ENCODE results near the gene CNTNAP2.
"Not testable (repeated sequence)": the region's sequence is repeated elsewhere in the genome, so short reads cannot be mapped to it uniquely, and the experiment has no call there.

CNTNAP2 gene

DNA sequence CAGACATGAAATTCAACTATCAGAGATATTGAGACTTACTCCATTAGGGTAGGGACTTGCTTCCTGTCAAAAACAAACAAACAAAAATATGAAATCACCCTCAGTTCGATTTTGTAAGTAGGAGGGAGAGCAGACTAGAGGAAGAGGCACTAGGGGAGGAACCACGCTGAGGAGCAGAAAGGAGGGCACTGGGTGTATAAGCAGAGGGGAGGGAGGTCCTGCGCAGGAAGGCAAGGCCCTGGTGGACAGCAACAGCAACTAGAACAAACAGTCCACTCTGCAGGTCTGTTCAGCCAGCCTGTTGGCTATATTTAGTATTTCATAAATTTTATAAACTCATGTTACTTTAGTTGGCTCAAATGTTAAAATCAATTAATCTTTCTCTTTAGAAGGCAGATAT lies 1536.9 kb downstream of the CNTNAP2 start:
- DNase-seq (ENCODE audit: insufficient read length, low spot score) (no peak), FAIRE-seq (no peak)

DNA sequence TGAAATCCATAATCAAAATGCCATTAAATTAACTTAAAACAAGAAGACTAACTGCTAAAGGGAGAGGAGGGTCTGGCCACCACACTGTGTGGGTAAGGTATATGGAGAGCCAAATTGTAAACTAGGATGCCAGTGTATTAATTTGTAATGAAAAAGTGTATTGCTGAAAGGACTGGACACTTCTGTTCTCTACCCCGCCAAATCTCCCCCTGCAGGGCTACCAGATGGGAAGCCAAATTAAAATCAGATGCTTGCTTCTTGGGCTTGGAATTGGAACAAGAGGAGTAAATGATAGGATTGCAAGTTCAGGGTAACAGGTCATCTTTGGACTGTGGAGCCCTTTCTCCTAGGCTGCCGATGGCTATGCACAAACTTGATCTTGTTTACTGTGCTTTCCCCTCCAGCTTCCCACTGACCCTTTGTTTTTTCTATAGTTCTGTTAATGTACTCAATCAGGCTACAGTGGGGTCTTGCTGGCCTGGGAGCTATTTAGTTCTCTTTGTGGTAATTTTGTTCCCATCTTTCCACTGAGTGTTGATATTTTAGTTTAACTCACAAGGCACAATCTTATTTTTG lies 1541.9 kb downstream of the CNTNAP2 start:
- FAIRE-seq (no peak), DNase-seq (ENCODE audit: insufficient read length, low spot score) (no peak)

DNA sequence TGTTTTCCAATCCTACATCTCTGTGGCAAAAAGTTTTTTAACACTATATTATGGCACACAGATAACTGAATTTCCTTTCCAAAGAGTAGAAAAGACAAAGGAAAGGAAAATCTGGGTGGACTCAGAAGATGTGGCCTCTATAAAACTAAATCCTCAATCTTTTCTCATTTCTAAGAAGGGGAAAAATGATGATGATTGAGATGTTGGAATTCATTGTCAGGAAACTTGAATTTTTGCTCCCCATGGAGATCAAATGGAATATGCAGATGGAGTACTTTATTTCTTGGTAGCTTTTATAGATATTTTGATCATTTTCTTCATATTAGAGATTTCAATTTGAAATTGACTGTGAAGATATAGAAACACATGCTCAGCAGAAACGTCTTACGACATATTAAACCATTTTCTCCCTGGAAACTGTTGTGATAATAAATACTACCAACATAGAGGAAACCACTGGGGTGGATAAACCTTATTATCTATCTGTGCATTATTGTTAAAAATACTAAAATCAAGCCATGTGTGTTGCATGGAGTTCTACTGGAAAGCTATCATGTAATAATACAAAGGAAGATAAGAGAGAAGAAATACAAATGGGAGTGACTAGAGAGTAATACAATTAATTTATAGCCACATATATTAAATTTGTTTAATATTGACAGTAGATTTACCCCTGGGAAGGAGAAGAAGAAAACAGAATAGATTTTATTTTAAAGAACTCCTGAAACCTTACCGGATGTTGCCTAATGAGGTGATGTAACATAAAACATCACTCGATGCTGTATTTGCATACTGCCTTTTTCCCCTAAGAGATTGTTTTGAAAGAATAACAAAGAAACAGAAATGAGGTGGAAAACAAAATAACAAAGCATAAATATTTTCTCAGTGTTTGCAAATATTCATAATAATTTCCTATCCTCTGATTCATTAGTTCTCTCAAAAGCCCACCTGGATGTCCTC lies 1542.7 kb downstream of the CNTNAP2 start:
- FAIRE-seq (no peak), DNase-seq (ENCODE audit: insufficient read length, low spot score) (no peak)

DNA sequence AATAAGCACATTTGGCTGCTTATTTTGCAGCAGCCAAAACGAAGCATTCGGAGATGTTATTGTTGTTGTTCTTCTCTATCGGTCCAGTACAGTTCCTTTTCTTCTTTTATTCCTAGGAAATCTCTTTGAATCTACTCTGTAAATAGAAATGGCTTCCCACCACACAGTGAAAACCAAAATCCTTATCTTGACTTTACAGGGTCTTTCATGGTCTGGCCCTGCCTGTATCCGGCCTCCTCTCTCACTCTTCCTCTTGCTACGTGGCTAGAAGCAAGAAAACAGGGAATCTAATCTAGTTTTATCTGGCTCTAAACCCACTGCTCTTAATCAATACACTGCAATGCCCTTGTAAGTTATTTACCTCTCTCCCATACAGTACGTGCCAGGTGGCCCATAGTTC lies 1547.9 kb downstream of the CNTNAP2 start:
- DNase-seq (ENCODE audit: insufficient read length, low spot score) (no peak), FAIRE-seq (no peak)

DNA sequence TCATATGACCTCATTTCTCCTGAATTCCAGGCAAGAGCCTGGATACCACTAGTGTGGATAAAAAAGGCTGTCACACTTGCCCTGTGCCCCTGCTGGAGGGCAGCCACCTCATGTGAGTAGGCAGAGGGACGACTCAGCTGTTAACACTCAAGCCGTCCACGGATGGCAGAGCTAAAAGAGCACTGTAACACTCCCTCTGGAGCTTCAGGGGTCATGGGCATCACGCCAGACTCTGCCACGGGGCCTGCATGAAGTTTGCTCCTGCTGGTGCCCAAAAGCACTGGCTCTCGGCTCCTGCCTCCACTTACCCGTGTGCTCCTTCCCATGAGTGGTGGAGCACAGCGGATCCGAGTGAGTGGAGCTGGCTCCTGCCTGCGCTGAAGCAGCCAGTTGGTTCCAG lies 1554.2 kb downstream of the CNTNAP2 start:
- FAIRE-seq: no peak
- DNase-seq (ENCODE audit: insufficient read length, low spot score): no peak

DNA sequence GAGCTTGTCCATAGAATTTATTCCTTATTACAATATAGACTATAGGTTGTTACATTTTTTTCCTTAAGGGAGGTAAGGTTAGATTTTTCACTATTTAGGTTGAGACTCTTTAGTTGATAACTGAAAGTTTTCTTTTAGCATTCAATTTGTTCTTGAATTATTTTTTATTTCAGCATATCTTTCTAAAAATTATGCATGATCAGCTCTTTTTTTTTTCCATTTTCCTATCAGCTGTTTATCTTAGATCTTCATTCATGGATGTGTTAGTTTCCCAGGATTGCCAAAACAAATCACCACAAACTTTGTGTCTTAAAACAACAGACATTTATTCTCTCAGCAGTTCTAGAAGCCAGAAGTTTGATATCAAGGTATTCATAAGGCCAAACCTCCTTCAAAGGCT lies 1558.1 kb downstream of the CNTNAP2 start:
- no peak for DNase-seq (ENCODE audit: insufficient read length, low spot score)
- no peak for FAIRE-seq

DNA sequence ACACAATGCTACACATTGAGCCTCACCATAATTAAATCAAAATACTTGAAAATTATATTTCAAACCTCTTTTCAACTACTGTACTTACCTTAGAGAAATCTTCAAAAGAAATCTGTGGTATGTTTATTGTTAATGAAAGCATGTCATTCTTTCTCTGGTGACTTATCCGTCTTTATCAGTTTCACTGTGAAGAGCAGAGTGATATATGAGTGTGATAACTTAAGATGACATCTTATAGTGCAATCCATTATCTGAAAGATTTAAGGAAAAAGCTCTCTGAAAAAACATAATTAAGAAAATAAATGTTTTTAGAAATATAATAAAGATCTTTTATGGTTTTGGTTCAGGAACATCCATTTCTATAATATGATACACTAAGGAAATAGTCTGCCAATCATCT lies 1562.3 kb downstream of the CNTNAP2 start:
- no peak for FAIRE-seq
- no peak for DNase-seq (ENCODE audit: insufficient read length, low spot score)

DNA sequence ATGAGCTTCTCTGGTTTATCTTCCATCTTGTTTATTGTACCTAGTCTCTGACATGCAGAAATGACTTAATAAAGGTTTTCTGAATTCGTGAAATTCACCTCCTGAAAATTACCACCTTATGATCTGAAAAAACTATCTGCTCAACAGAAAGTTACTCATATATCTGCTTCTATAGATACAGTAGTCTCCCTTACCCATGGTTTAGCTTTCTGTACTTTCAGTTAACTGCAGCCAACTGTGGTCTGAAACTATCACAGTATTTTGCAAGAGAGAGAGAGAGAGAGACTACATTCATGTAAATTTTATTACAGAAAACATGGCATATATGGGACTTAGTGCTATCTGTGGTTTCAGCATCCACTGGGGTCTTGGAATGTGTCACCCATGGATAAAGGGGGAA lies 1564.9 kb downstream of the CNTNAP2 start:
- FAIRE-seq: no peak
- no peak for DNase-seq (ENCODE audit: insufficient read length, low spot score)

DNA sequence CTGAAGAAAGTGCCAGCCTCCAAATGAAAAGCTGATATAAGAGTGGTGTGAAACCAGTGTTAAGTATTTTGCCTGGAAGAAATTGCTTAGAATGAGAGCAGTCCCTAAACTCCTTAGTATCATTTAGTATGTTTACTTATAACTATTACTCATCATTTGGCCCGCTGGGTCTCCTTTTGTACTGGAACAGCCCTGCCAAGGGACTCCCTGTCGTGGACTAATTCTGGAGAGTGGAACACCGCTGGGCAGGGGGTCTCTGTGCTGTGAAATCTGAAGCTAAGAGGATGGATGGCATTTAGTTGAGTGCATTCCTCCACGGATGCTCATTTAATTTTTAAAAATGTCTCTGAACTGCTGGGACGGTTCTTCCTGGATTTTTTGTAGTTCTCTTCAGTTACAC lies 1584.1 kb downstream of the CNTNAP2 start:
- DNase-seq (ENCODE audit: insufficient read length, low spot score) (no peak), FAIRE-seq (no peak)

DNA sequence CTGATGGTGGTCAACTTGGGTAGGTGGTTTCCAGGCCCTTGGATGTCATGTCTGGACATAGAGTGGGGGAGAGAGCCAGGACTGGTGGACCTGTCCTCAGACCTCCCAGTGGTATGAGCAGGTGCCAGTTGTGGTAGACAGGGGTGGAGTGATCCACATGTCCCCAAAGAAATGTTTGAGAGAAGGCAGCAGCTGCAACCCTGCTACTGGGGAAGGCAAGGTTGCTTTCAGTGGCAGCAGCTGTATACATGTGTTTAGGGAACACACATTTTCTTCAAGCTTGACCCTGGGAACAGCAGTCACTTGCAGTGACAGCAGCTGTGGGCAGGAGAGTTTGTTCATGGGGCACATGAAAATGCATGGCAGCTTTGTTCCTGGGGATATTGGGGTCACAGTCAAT lies 1591.3 kb downstream of the CNTNAP2 start:
- DNase-seq (ENCODE audit: insufficient read length, low spot score): no peak
- FAIRE-seq: no peak

DNA sequence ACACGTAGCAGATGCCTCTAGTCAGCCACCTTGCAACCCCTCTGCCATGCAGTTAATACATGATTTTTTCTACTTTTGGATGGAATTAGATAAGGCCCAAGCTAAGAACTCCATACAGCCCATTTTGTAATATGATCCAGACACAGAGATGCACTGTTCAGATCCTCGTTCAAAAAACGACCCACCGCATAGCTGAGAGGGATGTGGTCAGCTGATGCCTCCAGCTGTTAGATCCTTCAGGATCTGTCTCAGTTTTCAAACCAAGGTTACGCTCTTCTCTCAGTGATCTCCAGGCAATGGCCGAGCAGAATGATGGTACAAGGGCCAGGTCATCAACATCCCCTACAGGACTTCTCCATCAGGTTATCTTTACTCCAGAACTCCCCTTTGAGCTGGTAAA lies 1592.3 kb downstream of the CNTNAP2 start:
- FAIRE-seq (no peak), DNase-seq (ENCODE audit: insufficient read length, low spot score) (no peak)

DNA sequence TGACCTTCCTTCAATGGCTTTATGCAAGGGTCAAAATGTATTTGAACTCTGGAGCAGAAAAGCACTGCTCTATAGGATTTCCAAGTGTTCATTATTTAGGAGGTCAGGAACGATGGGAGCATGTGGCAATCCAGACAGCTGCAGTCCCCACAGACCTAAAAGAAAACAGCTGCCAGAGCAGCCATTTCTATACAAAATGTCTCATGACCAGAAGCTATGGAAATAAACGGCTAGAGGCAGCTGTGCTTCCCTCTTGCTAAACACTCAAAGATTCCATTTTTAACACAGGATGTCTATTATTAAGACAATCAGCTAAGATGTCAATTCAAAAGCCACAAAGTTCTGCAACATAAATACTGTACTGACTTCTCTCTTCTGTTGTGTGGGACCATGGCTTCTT lies 1594.8 kb downstream of the CNTNAP2 start:
- DNase-seq (ENCODE audit: insufficient read length, low spot score) (no peak), FAIRE-seq (no peak)

DNA sequence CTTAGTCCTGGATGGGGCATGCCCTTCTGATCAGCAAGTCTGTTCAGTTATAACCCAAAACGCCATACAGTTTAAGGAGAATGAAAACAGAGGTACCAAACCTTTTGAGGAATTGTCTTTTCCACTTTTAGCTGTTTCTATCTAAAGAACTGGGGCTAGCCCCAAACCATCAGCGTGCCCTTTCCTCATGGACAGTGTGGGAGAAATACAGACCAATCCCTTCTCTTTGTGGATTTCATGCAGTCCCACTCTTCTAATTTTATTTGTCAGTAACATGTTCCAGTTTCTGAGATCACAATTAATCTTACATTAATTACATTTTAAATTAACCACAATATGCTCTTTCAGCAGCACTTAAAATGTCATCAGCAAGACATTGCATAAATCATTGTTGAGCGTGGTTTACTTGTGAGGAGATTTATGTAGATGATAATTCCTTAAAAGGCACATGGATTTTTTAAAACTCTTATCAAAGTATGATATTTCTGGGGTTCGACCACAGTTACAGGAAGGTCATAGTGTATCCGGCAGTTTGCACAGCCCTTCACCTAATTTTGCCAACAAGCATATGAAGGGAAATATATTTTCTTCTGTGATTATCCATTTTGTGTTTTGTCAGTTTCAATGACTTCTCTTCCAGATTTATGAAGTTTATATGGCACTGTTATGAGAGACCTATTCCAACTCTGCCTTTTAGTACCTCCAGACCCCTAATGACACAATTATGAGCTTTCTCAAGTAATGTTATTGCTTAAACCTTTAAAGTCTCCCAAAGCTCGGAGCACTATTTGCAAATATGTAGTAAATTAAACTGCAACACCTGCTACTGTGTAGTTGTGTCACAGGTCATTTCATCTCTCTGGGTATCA lies 1605.6 kb downstream of the CNTNAP2 start:
- FAIRE-seq (no peak), DNase-seq (ENCODE audit: insufficient read length, low spot score) (no peak)

DNA sequence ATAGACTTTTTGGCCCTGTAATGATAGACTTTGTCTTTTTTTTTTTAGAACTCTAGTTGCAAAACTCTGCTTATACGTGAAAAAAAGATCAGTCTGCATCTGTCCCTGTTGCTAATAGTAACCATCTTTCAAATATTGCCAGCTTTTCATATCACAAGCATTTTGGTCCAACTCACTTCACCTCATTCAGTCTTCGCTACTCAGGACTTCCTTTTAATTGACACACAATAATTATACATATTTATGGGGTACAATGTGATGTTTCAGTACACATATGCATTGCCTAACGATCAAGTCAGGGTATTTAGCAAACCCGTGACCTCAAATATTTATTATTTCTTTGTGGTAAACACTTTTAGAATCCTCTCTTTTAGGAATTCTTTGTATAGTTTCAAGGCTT lies 1606.9 kb downstream of the CNTNAP2 start:
- no peak for FAIRE-seq
- DNase-seq (ENCODE audit: insufficient read length, low spot score): no peak

DNA sequence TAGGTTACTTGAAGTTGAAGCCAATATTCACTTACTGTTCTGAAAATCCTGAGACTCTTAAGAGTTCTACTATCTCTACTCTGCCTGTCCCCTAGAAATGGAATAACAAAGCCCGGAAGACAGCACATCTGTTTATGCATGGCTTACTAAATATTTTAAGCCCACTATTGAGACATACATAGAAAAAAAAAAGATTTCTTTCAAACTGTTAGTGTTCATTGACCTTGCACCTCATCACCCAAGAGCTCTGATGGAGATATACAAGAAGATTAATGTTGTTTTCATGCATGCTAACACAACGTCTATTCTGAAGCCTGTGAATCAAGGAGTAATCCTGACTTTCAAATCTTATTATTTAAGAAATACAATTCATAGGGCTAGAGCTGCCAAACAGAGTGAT lies 1614.7 kb downstream of the CNTNAP2 start:
- FAIRE-seq (no peak), DNase-seq (ENCODE audit: insufficient read length, low spot score) (no peak)

DNA sequence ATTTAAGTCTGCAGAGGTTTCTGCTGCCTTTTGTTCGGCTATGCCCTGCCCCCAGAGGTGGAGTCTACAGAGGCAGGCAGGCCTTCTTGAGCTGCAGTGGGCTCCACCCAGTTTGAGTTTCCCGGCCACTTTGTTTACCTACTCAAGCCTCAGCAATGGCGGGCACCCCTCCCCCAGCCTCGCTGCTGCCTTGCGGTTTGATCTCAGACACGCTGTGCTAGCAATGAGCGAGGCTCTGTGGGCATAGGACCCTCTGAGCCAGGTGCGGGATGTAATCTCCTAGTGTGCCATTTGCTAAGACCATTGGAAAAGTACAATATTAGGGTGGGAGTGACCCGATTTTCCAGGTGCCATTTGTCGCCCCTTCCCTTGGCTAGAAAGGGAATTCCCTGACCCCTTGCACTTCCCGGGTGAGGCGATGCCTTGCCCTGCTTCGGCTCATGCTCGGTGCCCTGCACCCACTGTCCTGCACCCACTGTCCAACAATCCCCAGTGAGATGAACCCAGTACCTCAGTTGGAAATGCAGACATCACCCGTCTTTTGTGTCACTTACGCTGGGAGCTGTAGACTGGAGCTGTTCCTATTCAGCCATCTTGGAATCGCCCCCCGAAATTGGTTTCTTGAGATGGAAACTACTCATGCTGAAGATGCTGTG lies 1621.1 kb downstream of the CNTNAP2 start:
- DNase-seq (ENCODE audit: insufficient read length, low spot score); FAIRE-seq: not testable (repeated sequence)

DNA sequence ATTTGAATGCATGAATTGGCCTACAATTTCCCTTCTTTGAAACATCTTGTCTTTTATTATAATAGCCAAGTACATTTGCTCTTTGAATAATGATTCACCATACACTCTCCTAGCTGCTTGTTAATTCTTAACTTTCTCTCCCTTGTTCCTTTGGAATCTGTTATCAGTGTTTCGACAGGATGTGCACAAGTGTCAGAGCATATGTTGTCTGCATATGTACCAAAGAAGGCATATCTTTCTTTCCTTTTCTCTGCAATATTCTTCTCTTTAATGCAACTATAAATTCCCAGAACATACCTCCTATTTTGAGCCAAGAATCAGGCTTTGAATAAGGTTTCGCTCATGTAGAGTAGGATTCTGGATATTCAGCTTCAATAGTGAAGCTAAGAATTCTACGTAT lies 1625.7 kb downstream of the CNTNAP2 start:
- FAIRE-seq (no peak), DNase-seq (ENCODE audit: insufficient read length, low spot score) (no peak)

DNA sequence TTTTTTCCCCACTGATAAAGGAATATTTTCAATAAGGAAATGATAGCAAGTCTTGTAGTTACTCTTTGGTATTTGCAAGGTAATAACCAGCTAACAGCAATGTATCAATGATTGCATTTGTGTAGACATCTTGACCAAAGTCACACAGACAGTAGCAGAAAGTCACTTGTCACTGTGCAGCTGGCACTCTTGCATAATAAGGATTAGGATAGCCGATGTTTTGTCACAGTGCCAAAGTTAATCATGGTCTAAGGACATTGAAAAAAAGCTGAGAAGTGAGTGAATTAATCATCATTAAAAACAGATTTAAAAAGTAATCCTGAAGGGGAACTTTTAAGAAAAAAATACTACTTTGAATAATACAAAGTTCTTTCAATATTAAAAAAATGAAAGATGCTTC lies 1639.7 kb downstream of the CNTNAP2 start:
- no peak for DNase-seq (ENCODE audit: insufficient read length, low spot score)

DNA sequence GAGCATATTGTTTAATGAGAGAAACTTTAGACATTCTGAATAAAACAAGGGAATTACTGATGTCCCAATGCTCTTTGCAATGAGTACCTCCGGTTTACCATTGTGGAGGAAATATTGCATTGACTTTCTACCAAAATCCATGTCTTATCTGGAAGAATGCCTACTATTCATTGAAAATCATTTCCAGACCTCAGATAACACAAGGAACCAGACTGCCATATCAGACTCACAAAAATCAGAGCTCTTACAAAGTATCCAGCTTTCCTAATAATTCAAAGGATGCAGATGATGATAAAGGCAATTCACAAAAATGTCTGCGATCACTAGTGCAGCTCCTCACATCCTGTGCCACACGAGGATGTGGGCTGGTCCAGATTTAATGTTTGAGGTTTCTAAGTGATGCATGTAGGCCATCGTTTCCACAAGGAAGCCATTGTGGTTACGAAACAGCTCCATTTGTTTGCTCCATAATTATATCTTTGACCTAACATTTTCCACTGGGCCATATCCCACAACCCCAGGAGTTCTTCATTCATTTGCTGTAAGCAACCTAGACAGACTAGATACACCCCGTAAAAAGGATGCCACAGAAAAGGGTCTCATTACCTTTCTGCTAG lies 1642.8 kb downstream of the CNTNAP2 start:
- no peak for DNase-seq (ENCODE audit: insufficient read length, low spot score)
- no peak for FAIRE-seq

More for the DNA sequence above, 1639.7 kb downstream of the CNTNAP2 start:
- no peak for FAIRE-seq

DNA sequence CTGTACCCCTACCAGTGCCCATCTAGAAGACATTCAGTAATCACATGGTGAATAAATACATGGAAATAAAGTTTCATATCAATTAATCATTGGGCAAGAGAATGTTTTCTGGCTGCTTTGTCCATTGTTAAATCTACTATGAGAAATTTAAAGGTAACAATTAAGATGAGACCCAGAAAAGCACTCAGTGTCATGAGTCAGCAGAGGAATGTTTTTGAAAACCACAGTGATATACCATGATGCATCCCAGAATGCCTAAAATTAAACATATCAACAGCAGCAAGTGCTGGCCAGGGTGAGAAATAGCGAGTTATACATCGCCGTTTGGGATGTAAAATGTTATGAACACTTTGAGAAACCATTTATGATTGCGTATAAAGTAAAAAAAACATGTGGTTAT lies 1648.7 kb downstream of the CNTNAP2 start:
- no peak for FAIRE-seq

More for the DNA sequence above, 1648.7 kb downstream of the CNTNAP2 start:
- DNase-seq (ENCODE audit: insufficient read length, low spot score): no peak

Data from GM19239 (cell line).